GM10266 (cell line): ENCODE measurements around the gene POLN.

Source experiments
- DNase-seq: peaks from one replicate; pipeline ENCODE4 v3.0.0; 2012; ENCODE audit errors: extremely low spot score
- CTCF ChIP-seq: IDR thresholded peaks from 2 replicates; pipeline ENCODE4 v1.5.1; 2012; ENCODE audit warnings: mild to moderate bottlenecking, low read depth; ENCODE audit not compliant: control insufficient read depth, insufficient read depth; ENCODE audit errors: missing control alignments

The POLN gene

GRCh38 chr4:2273657-2274319, 31.9 kb upstream of the POLN start:
- no peak for TF ChIP-seq CTCF
- no peak for DNase-seq

- no peak for DNase-seq
- no peak for TF ChIP-seq CTCF
Measured at GRCh38 chr4:2273221-2273620, 31.3 kb upstream of the POLN start.

GRCh38 chr4:2272828-2273120, 30.9 kb upstream of the POLN start:
- no peak for TF ChIP-seq CTCF
- no peak for DNase-seq

- TF ChIP-seq CTCF = no peak
- no peak for DNase-seq
Measured at GRCh38 chr4:2272026-2272827, 30.3 kb upstream of the POLN start.

- TF ChIP-seq CTCF = no peak
- no peak for DNase-seq
Measured at GRCh38 chr4:2271279-2272025, 29.5 kb upstream of the POLN start.

- TF ChIP-seq CTCF = no peak
- DNase-seq = no peak
Measured at GRCh38 chr4:2270341-2271165, 28.6 kb upstream of the POLN start.
